Measurements from ENCODE around the gene EIF5.
A peak's percentile ranks its signal among the peaks of the same experiment; 100 is the strongest.

- peak in 1 of 2 donors; percentile 2 for TF ChIP-seq CTCF (conservative IDR thresholded peaks at IDR 0.05 in 1 of 2, IDR thresholded peaks at IDR 0.05 in 1 of 2; ENCODE audit: extremely low read depth in 1 of 2, insufficient read depth in 1 of 2, low read depth in 1 of 2, low read length in 2 of 2)
- no peak for TF ChIP-seq EZH2 (IDR thresholded peaks at IDR 0.05; ENCODE audit: borderline replicate concordance, low read length)
Observed at GRCh38 chr14:103385152-103385928, 51.3 kb downstream of the EIF5 start, which contains the start of gene MARK3.

Measured in mammary epithelial cell (primary cell).